ENCODE data around the gene STOM.

STOM gene

GRCh38 chr9:121353241-121354061 lies 16.6 kb downstream of the STOM start:
- peak; percentile 28 to 74 for DNase-seq (ENCODE audit: low spot score in 2 of 2)
- H3K9me3 Mint-ChIP-seq = no peaks in the 10 kb centered on the region
- H3K4me3 Mint-ChIP-seq = peak overlapping the region; percentile 57
- peaks cover 54% of the 10 kb centered on the region for H3K36me3 Mint-ChIP-seq (ENCODE audit: insufficient read depth)
- H3K4me1 Mint-ChIP-seq = peaks cover 67% of the 10 kb centered on the region
- H3K27me3 Mint-ChIP-seq = no peaks in the 10 kb centered on the region
- peak overlapping the region; percentile 39 for H3K27ac Mint-ChIP-seq (ENCODE audit: low read depth)
- peak; percentile 92 for ATAC-seq (replicated peaks; ENCODE audit: extremely low read depth, poor library complexity, severe bottlenecking)

DNA sequence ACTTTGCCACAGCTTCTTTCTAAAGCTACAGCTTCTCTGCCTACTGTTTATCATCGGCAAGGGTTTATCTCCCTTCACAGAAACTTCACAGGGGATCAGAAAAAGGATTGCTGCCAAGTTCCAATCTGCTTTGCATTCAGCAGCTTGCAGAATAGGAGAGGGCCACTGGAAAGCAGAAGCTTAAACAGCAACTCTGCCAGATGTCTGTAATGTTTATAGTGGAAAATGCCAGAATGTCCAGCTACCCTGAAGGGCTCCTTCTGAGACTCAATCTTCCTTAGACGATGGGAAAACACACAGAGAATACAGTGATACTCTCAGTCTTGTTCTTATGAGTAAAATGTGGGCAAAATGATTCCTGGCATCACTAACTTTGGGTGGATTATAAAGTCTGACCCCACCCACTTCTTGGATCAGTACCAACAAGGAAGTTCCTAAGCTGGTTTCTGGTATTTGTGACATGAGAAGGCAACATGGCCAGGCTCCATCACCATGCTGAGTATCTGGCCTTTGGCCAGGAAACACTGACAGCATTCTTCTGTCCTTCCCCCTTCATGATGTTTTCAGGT lies 19.0 kb downstream of the STOM start:
- Mint-ChIP-seq H3K27ac (ENCODE audit: low read depth) (no peak overlapping the region), H3K36me3 (ENCODE audit: insufficient read depth) (peaks cover 67% of the 10 kb centered on the region), H3K9me3 (no peaks in the 10 kb centered on the region), H3K27me3 (no peaks in the 10 kb centered on the region), H3K4me3 (no peak overlapping the region), H3K4me1 (peaks cover 51% of the 10 kb centered on the region)
- DNase-seq (ENCODE audit: low spot score in 2 of 2) (no peak), ATAC-seq (replicated peaks; ENCODE audit: extremely low read depth, poor library complexity, severe bottlenecking) (no peak)

DNA sequence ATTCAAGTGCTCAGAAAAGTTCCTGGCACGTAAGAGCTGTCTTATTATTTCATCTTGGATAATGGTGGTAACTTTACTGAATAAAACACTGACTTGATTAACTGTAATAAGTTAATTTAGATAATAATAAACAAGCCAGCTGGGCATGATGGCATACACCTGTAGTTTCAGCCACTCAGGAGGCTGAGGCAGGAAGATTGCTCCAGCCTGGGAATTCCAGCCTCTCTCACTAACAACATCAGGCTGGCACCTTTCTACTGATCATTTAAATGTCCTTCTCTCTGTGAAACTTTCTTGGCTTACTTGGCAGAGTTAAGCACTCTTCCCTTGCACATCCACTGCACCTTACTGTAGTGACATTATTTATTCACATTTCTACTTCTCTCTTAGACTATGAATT lies 20.0 kb downstream of the STOM start:
- Mint-ChIP-seq H3K27ac (ENCODE audit: low read depth) (no peak overlapping the region), H3K36me3 (ENCODE audit: insufficient read depth) (peaks cover 67% of the 10 kb centered on the region), H3K9me3 (no peaks in the 10 kb centered on the region), H3K4me1 (peaks cover 49% of the 10 kb centered on the region), H3K4me3 (no peak overlapping the region), H3K27me3 (no peaks in the 10 kb centered on the region)
- ATAC-seq (replicated peaks; ENCODE audit: extremely low read depth, poor library complexity, severe bottlenecking) (no peak), DNase-seq (ENCODE audit: low spot score in 2 of 2) (no peak)

DNA sequence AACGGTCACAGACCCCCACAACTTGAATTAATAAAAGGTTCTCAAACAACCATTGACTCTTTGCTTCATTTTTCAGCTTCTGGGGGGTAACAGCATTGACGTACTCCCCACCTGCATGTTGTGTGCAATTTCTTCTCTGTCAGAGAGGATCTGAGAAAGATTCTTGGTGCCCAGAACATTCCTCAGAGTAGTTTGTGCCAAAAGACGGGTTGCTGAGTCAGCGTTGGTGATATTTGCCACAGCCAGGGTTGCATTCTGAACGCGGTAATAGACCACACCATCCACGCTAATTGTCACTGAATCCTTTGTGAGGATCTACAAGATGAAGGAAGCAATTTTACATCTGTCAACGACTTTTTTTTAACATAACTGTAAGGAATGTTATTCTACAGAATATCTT lies 21.0 kb downstream of the STOM start:
- DNase-seq (ENCODE audit: low spot score in 2 of 2) (no peak), ATAC-seq (replicated peaks; ENCODE audit: extremely low read depth, poor library complexity, severe bottlenecking) (no peak)
- Mint-ChIP-seq H3K27ac (ENCODE audit: low read depth) (no peak overlapping the region), H3K9me3 (no peaks in the 10 kb centered on the region), H3K27me3 (no peaks in the 10 kb centered on the region), H3K36me3 (ENCODE audit: insufficient read depth) (peaks cover 73% of the 10 kb centered on the region), H3K4me3 (no peak overlapping the region), H3K4me1 (peaks cover 57% of the 10 kb centered on the region)

- H3K4me3 Mint-ChIP-seq = no peak overlapping the region
These were observed 21.8 kb downstream of the STOM start for GRCh38 chr9:121348221-121348620.

DNA sequence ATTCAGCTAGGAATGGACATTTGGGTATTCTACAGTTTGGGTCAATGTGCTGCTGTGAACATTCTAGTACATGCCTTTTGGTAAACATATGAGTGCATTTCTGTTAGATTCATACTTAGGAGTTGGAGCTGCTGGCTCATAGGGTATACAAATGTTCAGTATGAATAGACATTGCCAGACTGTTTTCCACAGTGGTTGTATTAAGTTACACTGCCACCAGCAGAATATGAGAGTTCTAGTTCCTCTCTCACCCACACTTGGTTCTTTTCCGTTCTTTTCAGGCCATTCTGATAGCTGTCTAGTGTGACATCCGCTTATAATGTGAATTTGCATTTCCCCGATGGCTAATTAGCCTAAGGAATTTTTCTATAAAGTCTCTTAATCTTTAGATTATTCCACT lies 25.0 kb downstream of the STOM start:
- Mint-ChIP-seq H3K36me3 (ENCODE audit: insufficient read depth) (peaks cover 72% of the 10 kb centered on the region), H3K4me3 (no peak overlapping the region), H3K27ac (ENCODE audit: low read depth) (no peak overlapping the region), H3K9me3 (no peaks in the 10 kb centered on the region), H3K4me1 (peaks cover 54% of the 10 kb centered on the region), H3K27me3 (no peaks in the 10 kb centered on the region)
- DNase-seq (ENCODE audit: low spot score in 2 of 2) (no peak), ATAC-seq (replicated peaks; ENCODE audit: extremely low read depth, poor library complexity, severe bottlenecking) (no peak)

More at GRCh38 chr9:121348221-121348620, 21.8 kb downstream of the STOM start:
- Mint-ChIP-seq H3K9me3 (no peaks in the 10 kb centered on the region), H3K27ac (ENCODE audit: low read depth) (no peak overlapping the region), H3K36me3 (ENCODE audit: insufficient read depth) (peaks cover 73% of the 10 kb centered on the region), H3K4me1 (peaks cover 57% of the 10 kb centered on the region), H3K27me3 (no peaks in the 10 kb centered on the region)
- ATAC-seq (replicated peaks; ENCODE audit: extremely low read depth, poor library complexity, severe bottlenecking) (no peak), DNase-seq (ENCODE audit: low spot score in 2 of 2) (no peak)

DNA sequence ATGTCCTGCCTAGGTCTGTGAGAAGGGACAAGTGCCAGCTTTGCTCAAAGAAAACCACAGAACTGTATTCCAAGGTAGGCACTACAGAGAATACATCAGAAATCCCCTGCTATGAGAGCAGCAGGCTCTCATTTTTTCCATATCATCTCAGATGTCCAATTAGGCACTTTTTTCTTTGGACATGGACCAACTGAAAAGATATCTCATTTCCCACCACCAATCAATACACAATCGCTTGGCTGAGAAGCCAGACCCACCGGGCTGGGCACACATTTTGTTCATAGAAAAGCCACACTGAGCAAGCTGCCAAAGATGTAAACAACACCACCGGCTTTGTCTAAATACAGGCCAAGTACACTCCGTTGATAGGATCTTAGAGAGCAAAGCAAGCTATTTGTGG lies 25.9 kb downstream of the STOM start:
- no peak for DNase-seq (ENCODE audit: low spot score in 2 of 2)
- Mint-ChIP-seq H3K27me3 (no peaks in the 10 kb centered on the region), H3K27ac (ENCODE audit: low read depth) (no peak overlapping the region), H3K4me3 (no peak overlapping the region), H3K4me1 (peaks cover 48% of the 10 kb centered on the region), H3K9me3 (no peaks in the 10 kb centered on the region), H3K36me3 (ENCODE audit: insufficient read depth) (peaks cover 73% of the 10 kb centered on the region)
- no peak for ATAC-seq (replicated peaks; ENCODE audit: extremely low read depth, poor library complexity, severe bottlenecking)

GRCh38 chr9:121340676-121341392 lies 29.2 kb downstream of the STOM start:
- no peaks in the 10 kb centered on the region for H3K9me3 Mint-ChIP-seq
- peaks cover 49% of the 10 kb centered on the region for H3K4me1 Mint-ChIP-seq
- DNase-seq (ENCODE audit: low spot score in 2 of 2) = no peak
- no peak overlapping the region for H3K4me3 Mint-ChIP-seq
- peaks cover 57% of the 10 kb centered on the region for H3K36me3 Mint-ChIP-seq (ENCODE audit: insufficient read depth)
- peak overlapping the region; percentile 27 for H3K27ac Mint-ChIP-seq (ENCODE audit: low read depth)
- ATAC-seq (replicated peaks; ENCODE audit: extremely low read depth, poor library complexity, severe bottlenecking) = no peak
- no peaks in the 10 kb centered on the region for H3K27me3 Mint-ChIP-seq

- no peak overlapping the region for H3K4me3 Mint-ChIP-seq
- no peak for DNase-seq (ENCODE audit: low spot score in 2 of 2)
- H3K27ac Mint-ChIP-seq (ENCODE audit: low read depth) = no peak overlapping the region
- no peaks in the 10 kb centered on the region for H3K27me3 Mint-ChIP-seq
- peaks cover 46% of the 10 kb centered on the region for H3K36me3 Mint-ChIP-seq (ENCODE audit: insufficient read depth)
- no peak for ATAC-seq (replicated peaks; ENCODE audit: extremely low read depth, poor library complexity, severe bottlenecking)
- H3K9me3 Mint-ChIP-seq = no peaks in the 10 kb centered on the region
- H3K4me1 Mint-ChIP-seq = peaks cover 42% of the 10 kb centered on the region
These were observed 30.6 kb downstream of the STOM start for GRCh38 chr9:121339437-121339836.

GRCh38 chr9:121336665-121337064 lies 33.4 kb downstream of the STOM start:
- Mint-ChIP-seq H3K36me3 (ENCODE audit: insufficient read depth) (peaks cover 30% of the 10 kb centered on the region), H3K9me3 (no peaks in the 10 kb centered on the region), H3K4me3 (no peak overlapping the region), H3K27me3 (no peaks in the 10 kb centered on the region), H3K4me1 (peaks cover 36% of the 10 kb centered on the region), H3K27ac (ENCODE audit: low read depth) (no peak overlapping the region)
- ATAC-seq (replicated peaks; ENCODE audit: extremely low read depth, poor library complexity, severe bottlenecking) (no peak), DNase-seq (ENCODE audit: low spot score in 2 of 2) (no peak)

GRCh38 chr9:121333950-121334773 lies 35.9 kb downstream of the STOM start:
- H3K9me3 Mint-ChIP-seq = no peaks in the 10 kb centered on the region

DNA sequence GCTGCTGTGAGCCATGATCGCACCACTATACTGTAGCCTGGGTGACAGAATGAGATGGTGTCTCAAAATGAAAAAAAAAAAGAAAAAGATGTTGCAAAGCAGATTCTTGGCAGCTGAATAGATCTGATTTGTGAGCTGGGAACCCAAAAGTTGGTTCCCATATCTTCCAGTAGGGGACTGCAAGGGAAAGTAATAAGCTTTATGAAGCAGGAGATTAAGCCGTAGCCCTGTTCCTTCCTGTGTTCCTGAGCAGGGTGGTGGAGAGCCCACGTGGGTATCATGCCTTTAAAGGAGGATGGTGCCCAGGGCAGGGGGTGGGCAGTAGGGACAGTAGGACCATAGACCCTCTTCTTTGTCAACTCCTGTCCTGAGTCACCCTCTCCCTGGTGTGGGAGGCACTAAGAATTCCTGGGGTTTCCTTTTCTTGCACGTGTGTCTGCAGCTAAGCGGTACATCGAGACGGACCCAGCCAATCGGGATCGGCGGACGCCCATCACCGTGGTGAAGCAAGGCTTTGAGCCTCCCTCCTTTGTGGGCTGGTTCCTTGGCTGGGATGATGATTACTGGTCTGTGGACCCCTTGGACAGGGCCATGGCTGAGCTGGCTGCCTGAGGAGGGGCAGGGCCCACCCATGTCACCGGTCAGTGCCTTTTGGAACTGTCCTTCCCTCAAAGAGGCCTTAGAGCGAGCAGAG lies 37.9 kb downstream of the STOM start:
- Mint-ChIP-seq H3K4me3 (no peak overlapping the region), H3K27me3 (no peaks in the 10 kb centered on the region), H3K36me3 (ENCODE audit: insufficient read depth) (peaks cover 7% of the 10 kb centered on the region), H3K4me1 (peaks cover 22% of the 10 kb centered on the region), H3K27ac (ENCODE audit: low read depth) (peak overlapping the region; percentile 40), H3K9me3 (no peaks in the 10 kb centered on the region)
- ATAC-seq (replicated peaks; ENCODE audit: extremely low read depth, poor library complexity, severe bottlenecking) = no peak
- no peak for DNase-seq (ENCODE audit: low spot score in 2 of 2)

More at GRCh38 chr9:121333950-121334773, 35.9 kb downstream of the STOM start:
- H3K4me3 Mint-ChIP-seq = no peak overlapping the region
- ATAC-seq (replicated peaks; ENCODE audit: extremely low read depth, poor library complexity, severe bottlenecking) = no peak
- DNase-seq (ENCODE audit: low spot score in 2 of 2) = no peak
- peaks cover 31% of the 10 kb centered on the region for H3K4me1 Mint-ChIP-seq
- no peaks in the 10 kb centered on the region for H3K27me3 Mint-ChIP-seq
- H3K36me3 Mint-ChIP-seq (ENCODE audit: insufficient read depth) = peaks cover 10% of the 10 kb centered on the region
- peak overlapping the region; percentile 13 for H3K27ac Mint-ChIP-seq (ENCODE audit: low read depth)
